Osteoblast (primary cell): ENCODE results near the gene FANCI. TPM values are rescaled to one million over a fixed set of nuclear protein-coding genes. Genes with fewer than 3 reads are reported as not detected.

Source experiments
- DNase-seq: peaks from one replicate; pipeline ENCODE4 v3.0.0; 2011; ENCODE audit warnings: low spot score, mixed read lengths; ENCODE audit not compliant: insufficient read length; ENCODE audit errors: missing footprints
- H2AFZ ChIP-seq: 2 replicates; pipeline ENCODE4 v1.6.0; 2011; ENCODE audit warnings: mild to moderate bottlenecking, low read length
- H3K27ac ChIP-seq: 2 replicates; pipeline ENCODE4 v1.5.1; 2011; ENCODE audit warnings: mild to moderate bottlenecking, low read depth, low read length, moderate library complexity
- H3K27me3 ChIP-seq: 2 replicates; pipeline ENCODE4 v1.6.0; 2012; ENCODE audit warnings: mild to moderate bottlenecking, control low read depth, inconsistent platforms, low read length, moderate library complexity; ENCODE audit not compliant: insufficient read depth
- H3K36me3 ChIP-seq: 2 replicates; pipeline ENCODE4 v1.5.1; 2011; ENCODE audit warnings: mild to moderate bottlenecking, low read length, control low read depth, moderate library complexity; ENCODE audit not compliant: insufficient read depth
- H3K4me1 ChIP-seq: 2 replicates; pipeline ENCODE4 v1.5.1; 2011; ENCODE audit warnings: mild to moderate bottlenecking, low read length, control low read depth, moderate library complexity; ENCODE audit not compliant: insufficient read depth
- H3K4me2 ChIP-seq: 2 replicates; pipeline ENCODE4 v1.6.0; 2011; ENCODE audit warnings: mild to moderate bottlenecking, low read length; ENCODE audit not compliant: insufficient read depth
- H3K4me3 ChIP-seq: fragments of 200-600 bp; sonication (generic); 3 replicates; pipeline ENCODE4 v1.5.1; 2012; ENCODE audit warnings: mild to moderate bottlenecking, low read length, inconsistent platforms; ENCODE audit not compliant: insufficient read depth
- H3K79me2 ChIP-seq: 2 replicates; pipeline ENCODE4 v1.6.0; 2012; ENCODE audit warnings: mild to moderate bottlenecking, low read length, control low read depth, inconsistent platforms; ENCODE audit not compliant: insufficient read depth
- H3K9me3 ChIP-seq: 2 replicates; pipeline ENCODE4 v1.5.1; 2011; ENCODE audit warnings: low read depth, low read length, control low read depth
- H4K20me1 ChIP-seq: 2 replicates; pipeline ENCODE4 v1.6.0; 2012; ENCODE audit warnings: mild to moderate bottlenecking, low read length, control low read depth; ENCODE audit not compliant: insufficient read depth
- total RNA-seq: library from RNA; depleted of rRNA; stranded (reverse); fragments of >200 nt; gene quantifications from 2 replicates; pipeline ENCODE4 v1.2.3, GENCODE V29; 2012
- TF ChIP-seq, protein P1 (sequence below): IDR thresholded peaks from 2 replicates; pipeline ENCODE4 v1.5.1; 2011; ENCODE audit warnings: mild to moderate bottlenecking, low read depth, low read length, moderate library complexity; ENCODE audit errors: extremely low read depth

The FANCI gene
- total RNA-seq, 1 donor: 59.4 TPM

DNA sequence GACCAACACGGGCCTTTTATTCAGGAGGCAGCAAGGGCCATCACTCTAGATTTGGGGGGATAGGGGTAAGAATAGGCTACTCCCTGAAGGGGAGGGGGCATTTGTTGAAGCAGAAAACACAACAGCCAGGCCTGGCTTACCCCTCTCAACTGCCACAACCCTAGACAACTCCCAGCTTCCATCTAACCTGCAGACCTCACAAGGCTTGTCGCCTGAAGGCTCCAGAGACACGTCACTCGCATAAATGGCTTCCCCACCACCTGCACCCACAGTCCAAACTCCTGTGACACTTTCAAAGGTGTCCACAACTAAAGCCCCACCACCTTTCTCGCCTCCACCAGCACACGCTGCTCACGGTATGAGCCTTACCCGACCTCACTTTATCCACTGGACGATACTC lies 75.9 kb downstream of the FANCI start:
- Histone ChIP-seq H3K4me3 (no peak overlapping the region), H3K9me3 (no peaks in the 10 kb centered on the region), H3K27ac (no peak overlapping the region), H3K27me3 (no peaks in the 10 kb centered on the region), H3K79me2 (peaks cover 27% of the 10 kb centered on the region), H3K36me3 (peaks cover 96% of the 10 kb centered on the region), H3K4me1 (no peaks in the 10 kb centered on the region), H4K20me1 (peaks cover 19% of the 10 kb centered on the region), H2AFZ (no peak overlapping the region), H3K4me2 (no peak overlapping the region)
- peak; percentile 19 for DNase-seq
- TF ChIP-seq, protein P1, sequence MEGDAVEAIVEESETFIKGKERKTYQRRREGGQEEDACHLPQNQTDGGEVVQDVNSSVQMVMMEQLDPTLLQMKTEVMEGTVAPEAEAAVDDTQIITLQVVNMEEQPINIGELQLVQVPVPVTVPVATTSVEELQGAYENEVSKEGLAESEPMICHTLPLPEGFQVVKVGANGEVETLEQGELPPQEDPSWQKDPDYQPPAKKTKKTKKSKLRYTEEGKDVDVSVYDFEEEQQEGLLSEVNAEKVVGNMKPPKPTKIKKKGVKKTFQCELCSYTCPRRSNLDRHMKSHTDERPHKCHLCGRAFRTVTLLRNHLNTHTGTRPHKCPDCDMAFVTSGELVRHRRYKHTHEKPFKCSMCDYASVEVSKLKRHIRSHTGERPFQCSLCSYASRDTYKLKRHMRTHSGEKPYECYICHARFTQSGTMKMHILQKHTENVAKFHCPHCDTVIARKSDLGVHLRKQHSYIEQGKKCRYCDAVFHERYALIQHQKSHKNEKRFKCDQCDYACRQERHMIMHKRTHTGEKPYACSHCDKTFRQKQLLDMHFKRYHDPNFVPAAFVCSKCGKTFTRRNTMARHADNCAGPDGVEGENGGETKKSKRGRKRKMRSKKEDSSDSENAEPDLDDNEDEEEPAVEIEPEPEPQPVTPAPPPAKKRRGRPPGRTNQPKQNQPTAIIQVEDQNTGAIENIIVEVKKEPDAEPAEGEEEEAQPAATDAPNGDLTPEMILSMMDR: no peak

DNA sequence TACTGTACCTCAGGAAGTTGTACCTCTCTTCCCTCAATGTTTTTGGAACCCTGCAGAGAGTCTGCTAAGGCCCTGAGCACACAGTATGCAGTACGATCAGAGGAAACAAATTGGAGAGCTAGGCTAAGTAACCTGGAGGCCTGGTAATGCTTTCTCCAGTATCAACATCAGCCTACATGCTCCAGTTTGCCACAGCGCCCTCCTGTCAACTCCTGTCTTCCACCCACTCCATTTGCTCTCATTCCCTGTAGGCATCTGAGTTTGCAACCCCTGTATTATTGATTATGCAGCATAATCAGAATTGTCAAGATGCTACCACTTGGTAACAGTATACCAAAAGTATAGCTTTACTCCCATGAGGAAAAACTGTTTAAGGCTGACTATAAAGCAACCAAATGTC lies 76.4 kb downstream of the FANCI start:
- Histone ChIP-seq H3K4me3 (no peak overlapping the region), H3K4me2 (no peak overlapping the region), H3K27ac (no peak overlapping the region), H4K20me1 (peaks cover 19% of the 10 kb centered on the region), H3K27me3 (no peaks in the 10 kb centered on the region), H2AFZ (no peak overlapping the region), H3K79me2 (peaks cover 27% of the 10 kb centered on the region), H3K4me1 (no peaks in the 10 kb centered on the region), H3K36me3 (peaks cover 95% of the 10 kb centered on the region), H3K9me3 (no peaks in the 10 kb centered on the region)
- TF ChIP-seq, protein P1: no peak
- DNase-seq: peak; percentile 15

DNA sequence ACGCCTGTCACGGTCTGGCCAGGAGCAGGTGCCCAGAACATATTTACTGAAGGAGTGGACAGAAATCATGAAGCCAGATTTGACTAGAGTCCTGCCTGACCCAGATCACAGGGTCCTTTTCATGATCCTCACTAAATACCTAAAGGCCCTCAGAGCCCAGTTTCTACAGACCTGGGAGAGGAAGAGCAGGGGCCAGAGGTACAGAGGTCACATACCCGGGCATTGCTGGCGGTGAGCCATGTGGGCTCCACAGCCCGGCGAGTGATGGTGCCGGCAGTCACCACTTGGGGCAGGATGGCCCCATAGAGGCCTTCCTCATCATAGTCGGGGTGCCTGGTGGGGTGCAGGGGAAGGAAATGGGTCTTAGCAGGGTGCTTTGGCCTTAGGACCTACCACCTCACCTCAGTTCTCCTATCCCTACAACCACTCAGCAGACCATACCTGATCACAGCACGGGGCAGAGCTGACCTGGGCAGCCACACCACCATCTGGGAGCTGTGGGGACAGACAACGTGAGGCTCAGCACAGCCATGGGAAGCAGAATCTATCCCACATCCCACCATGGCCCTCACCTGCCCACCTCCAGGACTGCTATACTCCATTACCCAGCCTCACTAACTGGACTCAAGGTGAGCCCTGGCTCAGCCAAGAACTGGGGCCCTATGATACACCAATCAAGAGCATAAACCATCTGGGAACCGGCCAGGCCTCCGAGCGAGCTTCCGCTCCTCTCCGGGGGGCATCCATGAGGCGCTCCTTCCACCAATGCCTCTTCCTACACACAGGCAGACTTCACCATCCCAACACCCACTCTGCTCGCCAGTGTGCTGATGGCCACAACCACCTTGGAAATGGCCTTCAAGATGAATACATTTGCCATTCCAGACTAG lies 78.0 kb downstream of the FANCI start:
- no peak overlapping the region for H2AFZ ChIP-seq
- H3K79me2 ChIP-seq: peaks cover 39% of the 10 kb centered on the region
- DNase-seq: peak; percentile 79

DNA sequence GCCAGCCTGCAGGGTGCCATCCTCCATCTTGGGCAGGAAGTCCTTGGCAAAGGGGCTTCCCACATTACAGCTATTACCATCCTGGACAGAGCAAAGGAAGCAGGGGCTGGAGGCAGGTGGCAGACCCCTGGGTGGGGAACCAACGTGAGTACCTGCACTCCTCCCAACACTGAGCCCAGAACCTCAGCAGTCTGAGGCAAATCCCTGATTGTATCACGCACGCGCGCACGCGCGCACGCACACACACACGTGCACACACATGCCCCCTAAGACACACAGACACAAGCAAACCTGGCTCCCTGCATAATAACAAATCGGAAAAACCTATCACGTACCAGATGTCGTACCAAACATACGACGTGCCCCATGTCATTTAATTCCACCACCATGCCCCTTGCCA lies 79.0 kb downstream of the FANCI start:
- peaks cover 33% of the 10 kb centered on the region for H4K20me1 ChIP-seq
- H3K9me3 ChIP-seq: no peaks in the 10 kb centered on the region
- H3K4me3 ChIP-seq: no peak overlapping the region
- TF ChIP-seq, protein P1: no peak
- no peaks in the 10 kb centered on the region for H3K27me3 ChIP-seq
- peaks cover 48% of the 10 kb centered on the region for H3K79me2 ChIP-seq
- peaks cover 96% of the 10 kb centered on the region for H3K36me3 ChIP-seq
- no peaks in the 10 kb centered on the region for H3K4me1 ChIP-seq
- peak; percentile 65 for DNase-seq
- H3K4me2 ChIP-seq: no peak overlapping the region
- H3K27ac ChIP-seq: no peak overlapping the region
- no peak overlapping the region for H2AFZ ChIP-seq

More for the DNA sequence above, 78.0 kb downstream of the FANCI start:
- H3K27ac ChIP-seq: no peak overlapping the region
- peaks cover 95% of the 10 kb centered on the region for H3K36me3 ChIP-seq
- H3K27me3 ChIP-seq: no peaks in the 10 kb centered on the region
- H3K4me3 ChIP-seq: no peak overlapping the region
- TF ChIP-seq, protein P1: no peak
- no peaks in the 10 kb centered on the region for H3K4me1 ChIP-seq
- H3K4me2 ChIP-seq: no peak overlapping the region
- H4K20me1 ChIP-seq: peaks cover 24% of the 10 kb centered on the region
- H3K9me3 ChIP-seq: no peaks in the 10 kb centered on the region
